Hematopoietic multipotent progenitor cell treated with erythropoietin and hydrocortisone succinate and interleukin-3 and kit ligand, for 8 days (in vitro differentiated cells): ENCODE measurements around the gene INPP5B.
A peak's percentile ranks its signal among the peaks of the same experiment; 100 is the strongest.

Source experiments
- DNase-seq: peaks from one replicate; pipeline ENCODE4 v3.0.0-alpha.2; 2015

The INPP5B gene

GRCh38 chr1:37828410-37829074 lies 118.3 kb downstream of the INPP5B start:
- no peak for DNase-seq

DNA sequence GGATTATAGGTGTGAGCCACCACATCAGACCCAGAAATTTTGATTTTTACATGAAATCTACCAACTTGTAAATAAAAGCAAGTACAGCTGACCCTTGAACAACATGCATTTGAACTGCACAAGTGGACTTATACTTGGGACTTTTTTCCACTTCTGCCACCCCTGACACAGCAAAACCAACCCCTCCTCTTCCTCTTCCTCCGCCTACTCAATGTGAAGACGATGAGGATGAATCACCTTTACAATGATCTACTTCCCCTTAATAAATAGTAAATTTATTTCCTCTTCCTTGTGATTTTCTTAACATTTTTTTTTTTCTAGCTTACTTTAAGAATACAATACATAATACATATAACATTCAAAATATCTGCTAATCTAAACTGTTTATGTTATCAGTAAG lies 121.3 kb downstream of the INPP5B start:
- DNase-seq = no peak

- DNase-seq = no peak
These were observed 122.9 kb downstream of the INPP5B start for GRCh38 chr1:37824001-37824400.

- no peak for DNase-seq
These were observed 123.7 kb downstream of the INPP5B start for GRCh38 chr1:37822906-37823815.

DNA sequence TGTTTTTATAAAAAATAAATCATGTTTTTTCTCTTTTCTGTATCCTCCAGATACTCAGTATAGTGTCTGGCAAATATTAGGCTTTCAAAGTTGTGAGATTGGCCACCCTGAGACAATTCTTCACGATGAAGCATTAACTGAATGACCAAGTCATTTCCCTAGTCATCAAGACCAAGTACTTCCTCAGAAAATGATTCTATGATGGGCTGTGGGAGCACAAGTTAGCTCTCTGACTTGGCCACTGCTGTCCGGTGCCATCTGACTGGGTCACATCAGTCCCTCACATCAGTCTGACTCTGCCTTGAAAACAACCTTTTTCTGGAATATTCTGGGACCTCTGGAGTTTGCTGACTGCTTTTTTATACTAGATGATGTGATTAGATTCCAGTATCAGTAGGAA lies 125.4 kb downstream of the INPP5B start:
- DNase-seq = no peak

GRCh38 chr1:37817481-37817880 lies 129.4 kb downstream of the INPP5B start:
- peak; percentile 12 for DNase-seq

- DNase-seq = no peak
These were observed 132.6 kb downstream of the INPP5B start for GRCh38 chr1:37814252-37814651.

- DNase-seq = no peak
These were observed 133.2 kb downstream of the INPP5B start for GRCh38 chr1:37813529-37814145.

DNA sequence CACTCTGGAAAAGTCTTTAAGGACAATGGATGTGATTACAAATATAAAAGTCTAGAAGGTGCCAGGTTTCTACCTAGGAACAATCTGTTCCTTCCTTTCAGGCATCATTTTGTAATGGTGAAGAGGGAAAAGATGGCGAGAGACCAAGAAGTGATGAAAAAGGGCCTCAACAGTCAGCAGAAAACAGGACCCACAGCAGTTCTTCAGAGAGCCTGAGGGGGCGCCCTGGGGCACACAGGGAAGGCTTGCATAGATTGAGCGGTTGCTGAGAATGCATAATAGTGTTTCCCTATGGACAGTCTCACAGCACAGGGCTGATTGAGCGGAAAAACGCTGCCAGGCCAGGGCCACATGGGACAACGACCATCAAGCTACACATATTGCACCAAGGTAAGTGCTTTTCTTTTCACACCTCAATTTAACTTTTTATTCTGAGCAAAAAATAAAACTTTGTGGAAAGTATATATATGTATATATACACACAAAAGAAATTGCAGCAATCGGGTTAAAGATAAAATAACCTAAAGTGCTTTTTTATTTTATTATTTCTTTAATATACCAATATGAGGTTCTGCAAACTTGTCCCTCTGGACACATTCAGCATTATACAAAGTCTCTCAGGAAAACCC lies 135.7 kb downstream of the INPP5B start:
- DNase-seq = peak; percentile 86
